C4-2B (cell line): ENCODE results near the gene VSIG8.

ENCODE experiments used
- H3K27ac ChIP-seq: fragments of 450-650 bp; 2 replicates; pipeline ENCODE4 v1.5.1; 2017
- ZFX ChIP-seq: fragments of 450-650 bp; IDR thresholded peaks from 2 replicates; pipeline ENCODE4 v1.6.1; 2017
- TF ChIP-seq, protein P1 (sequence below): fragments of 450-650 bp; conservative IDR thresholded peaks from 2 replicates; pipeline ENCODE4 v1.5.1; 2017; ENCODE audit warnings: mild to moderate bottlenecking

Gene VSIG8

DNA sequence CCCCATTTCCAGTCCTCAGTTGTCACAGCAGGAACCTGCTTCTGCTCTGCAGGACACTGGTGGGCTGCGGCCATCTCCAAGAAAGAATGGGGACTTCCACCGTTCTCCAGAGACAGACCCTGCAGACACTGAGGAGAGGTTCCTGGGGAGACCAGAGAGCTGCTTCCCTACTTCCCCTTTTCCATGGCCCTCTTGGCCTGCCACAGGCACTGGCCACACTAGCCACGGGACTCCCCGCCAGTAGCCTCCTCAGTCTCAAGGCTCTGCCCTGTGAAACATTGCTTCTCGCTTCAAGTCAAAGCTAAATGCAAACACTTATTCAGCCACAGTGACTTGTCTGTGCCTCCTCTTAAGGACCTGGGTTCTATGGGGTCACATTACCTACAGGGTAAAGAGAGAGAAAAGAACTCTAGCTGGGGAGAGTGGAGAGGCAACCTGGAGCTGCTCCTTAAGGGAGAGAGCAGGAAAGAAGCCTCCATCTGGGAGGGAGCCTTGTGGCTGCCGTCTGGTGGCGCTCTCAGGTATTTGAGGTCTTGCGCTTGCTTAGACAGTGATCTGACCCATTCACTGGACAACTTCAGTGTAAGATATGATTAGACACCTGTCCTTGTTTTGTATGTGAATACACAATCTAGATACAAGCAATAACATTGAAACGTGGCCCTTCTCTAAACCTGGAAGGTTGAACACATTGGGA is 41.1 kb downstream of the VSIG8 start:
- no peak overlapping the region for H3K27ac ChIP-seq
- TF ChIP-seq ZFX = no peak

DNA sequence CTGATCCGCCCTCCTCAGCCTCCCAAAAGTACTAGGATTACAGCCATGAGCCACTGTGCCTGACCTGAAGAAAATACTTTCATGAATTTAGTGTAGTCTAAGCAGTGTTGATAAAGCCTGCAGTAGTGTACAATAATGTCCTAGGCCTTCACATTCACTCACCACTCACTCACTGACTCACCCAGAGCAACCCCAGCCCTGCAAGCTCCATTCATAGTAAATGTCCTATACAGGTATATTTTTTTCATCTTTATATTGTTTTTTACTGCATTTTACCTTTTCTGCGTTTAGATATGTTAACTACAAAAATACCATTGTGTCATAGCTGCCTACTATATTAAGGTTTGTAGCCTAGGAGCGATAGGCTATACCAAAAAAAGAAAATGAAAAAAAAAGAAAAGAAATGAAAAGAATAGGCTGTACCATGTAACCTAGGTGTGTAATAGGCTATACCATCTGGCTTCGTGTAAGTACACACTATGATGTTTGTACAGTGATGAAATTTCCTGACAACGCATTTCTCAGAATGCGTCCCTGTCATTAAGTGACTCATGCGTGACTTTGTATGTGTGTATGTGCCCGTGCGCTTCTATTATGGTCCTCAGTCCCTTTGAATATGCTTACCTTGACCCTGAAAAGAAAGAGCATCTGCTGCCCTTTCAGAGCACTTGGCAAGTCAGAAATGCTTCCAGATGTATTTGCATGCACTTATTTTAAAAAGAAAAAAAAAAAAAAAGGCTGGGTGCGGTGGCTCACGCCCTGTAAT is 45.0 kb downstream of the VSIG8 start:
- TF ChIP-seq, protein P1, sequence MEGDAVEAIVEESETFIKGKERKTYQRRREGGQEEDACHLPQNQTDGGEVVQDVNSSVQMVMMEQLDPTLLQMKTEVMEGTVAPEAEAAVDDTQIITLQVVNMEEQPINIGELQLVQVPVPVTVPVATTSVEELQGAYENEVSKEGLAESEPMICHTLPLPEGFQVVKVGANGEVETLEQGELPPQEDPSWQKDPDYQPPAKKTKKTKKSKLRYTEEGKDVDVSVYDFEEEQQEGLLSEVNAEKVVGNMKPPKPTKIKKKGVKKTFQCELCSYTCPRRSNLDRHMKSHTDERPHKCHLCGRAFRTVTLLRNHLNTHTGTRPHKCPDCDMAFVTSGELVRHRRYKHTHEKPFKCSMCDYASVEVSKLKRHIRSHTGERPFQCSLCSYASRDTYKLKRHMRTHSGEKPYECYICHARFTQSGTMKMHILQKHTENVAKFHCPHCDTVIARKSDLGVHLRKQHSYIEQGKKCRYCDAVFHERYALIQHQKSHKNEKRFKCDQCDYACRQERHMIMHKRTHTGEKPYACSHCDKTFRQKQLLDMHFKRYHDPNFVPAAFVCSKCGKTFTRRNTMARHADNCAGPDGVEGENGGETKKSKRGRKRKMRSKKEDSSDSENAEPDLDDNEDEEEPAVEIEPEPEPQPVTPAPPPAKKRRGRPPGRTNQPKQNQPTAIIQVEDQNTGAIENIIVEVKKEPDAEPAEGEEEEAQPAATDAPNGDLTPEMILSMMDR = no peak
- no peak for TF ChIP-seq ZFX
- no peak overlapping the region for H3K27ac ChIP-seq

DNA sequence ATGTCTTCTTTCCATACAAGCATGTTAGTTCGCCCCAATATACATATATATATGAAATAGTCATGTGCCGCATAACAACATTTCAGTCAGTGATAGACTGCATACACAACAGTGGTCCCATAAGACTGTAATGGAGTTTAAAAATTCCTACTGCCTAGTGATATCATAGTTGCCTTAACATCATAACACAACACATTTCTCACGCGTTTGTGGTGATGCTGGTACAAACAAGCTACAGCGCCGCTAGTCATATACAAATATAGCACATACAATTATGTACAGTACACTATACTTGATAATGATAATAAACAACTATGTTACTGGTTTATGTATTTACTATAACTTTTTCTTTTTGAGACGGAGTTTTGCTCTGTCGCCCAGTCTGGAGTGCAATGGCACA is 46.5 kb downstream of the VSIG8 start:
- TF ChIP-seq, protein P1 = no peak
- TF ChIP-seq ZFX = no peak
- no peak overlapping the region for H3K27ac ChIP-seq

DNA sequence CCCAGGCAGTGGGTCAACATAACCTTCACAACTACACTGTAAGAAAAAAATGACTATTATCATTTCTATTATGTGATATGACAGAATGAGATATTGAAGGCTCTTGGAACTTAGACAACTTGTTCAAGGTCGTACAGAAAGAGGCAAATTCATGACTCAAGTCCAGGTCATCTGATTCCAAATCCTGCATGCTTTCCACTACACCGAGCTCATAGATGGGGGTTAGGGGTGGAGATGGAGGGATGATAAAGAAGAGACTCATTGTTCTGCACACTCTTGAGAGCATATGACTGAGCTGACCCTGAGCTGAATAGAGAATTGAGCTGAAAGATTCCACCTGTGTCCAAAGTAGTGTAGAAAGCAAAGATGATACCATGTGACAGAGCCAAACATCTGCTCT is 57.5 kb downstream of the VSIG8 start:
- TF ChIP-seq ZFX = no peak
- TF ChIP-seq, protein P1 = no peak
- H3K27ac ChIP-seq = no peak overlapping the region
